Measurements from ENCODE around the gene MACROD1.

MACROD1 gene

GRCh38 chr11:64073542-64073941 lies 92.4 kb downstream of the MACROD1 start:
- DNase-seq (ENCODE audit: extremely low read depth, insufficient read length), result no peak
- no peak for TF ChIP-seq CTCF (IDR thresholded peaks at IDR 0.05; ENCODE audit: insufficient read depth, low read length, poor library complexity, severe bottlenecking)
- no peaks in the 10 kb centered on the region for H3K36me3 ChIP-seq (ENCODE audit: control insufficient read depth, insufficient read depth, low read length)
- no peak overlapping the region for H3K4me3 ChIP-seq (replicated peaks; ENCODE audit: low read depth, low read length)
- no peaks in the 10 kb centered on the region; the same call in 1 of the 2 replicates for H3K27me3 ChIP-seq (replicated peaks; ENCODE audit: control insufficient read depth, insufficient read depth, low read length)

GRCh38 chr11:64072871-64073270 lies 93.0 kb downstream of the MACROD1 start:
- no peak for DNase-seq (ENCODE audit: extremely low read depth, insufficient read length)
- H3K27me3 ChIP-seq (replicated peaks; ENCODE audit: control insufficient read depth, insufficient read depth, low read length), result no peaks in the 10 kb centered on the region; the same call in 1 of the 2 replicates
- no peaks in the 10 kb centered on the region for H3K36me3 ChIP-seq (ENCODE audit: control insufficient read depth, insufficient read depth, low read length)
- H3K4me3 ChIP-seq (replicated peaks; ENCODE audit: low read depth, low read length), result no peak overlapping the region
- no peak for TF ChIP-seq CTCF (IDR thresholded peaks at IDR 0.05; ENCODE audit: insufficient read depth, low read length, poor library complexity, severe bottlenecking)

- Histone ChIP-seq H3K27me3 (replicated peaks; ENCODE audit: control insufficient read depth, insufficient read depth, low read length) (no peaks in the 10 kb centered on the region; the same call in 1 of the 2 replicates), H3K4me3 (replicated peaks; ENCODE audit: low read depth, low read length) (no peak overlapping the region), H3K36me3 (ENCODE audit: control insufficient read depth, insufficient read depth, low read length) (no peaks in the 10 kb centered on the region)
- DNase-seq (ENCODE audit: extremely low read depth, insufficient read length), result no peak
- TF ChIP-seq CTCF (IDR thresholded peaks at IDR 0.05; ENCODE audit: insufficient read depth, low read length, poor library complexity, severe bottlenecking), result no peak
These were observed 93.5 kb downstream of the MACROD1 start for GRCh38 chr11:64072403-64072802.

- no peak for TF ChIP-seq CTCF (IDR thresholded peaks at IDR 0.05; ENCODE audit: insufficient read depth, low read length, poor library complexity, severe bottlenecking)
- Histone ChIP-seq H3K4me3 (replicated peaks; ENCODE audit: low read depth, low read length) (no peak overlapping the region), H3K36me3 (ENCODE audit: control insufficient read depth, insufficient read depth, low read length) (no peaks in the 10 kb centered on the region), H3K27me3 (replicated peaks; ENCODE audit: control insufficient read depth, insufficient read depth, low read length) (no peaks in the 10 kb centered on the region; the same call in 1 of the 2 replicates)
- no peak for DNase-seq (ENCODE audit: extremely low read depth, insufficient read length)
These were observed 94.1 kb downstream of the MACROD1 start for GRCh38 chr11:64071849-64072248.

- no peak for DNase-seq (ENCODE audit: extremely low read depth, insufficient read length)
These were observed 95.6 kb downstream of the MACROD1 start for GRCh38 chr11:64070314-64070681.

More at GRCh38 chr11:64070314-64070681, 95.6 kb downstream of the MACROD1 start:
- no peak for TF ChIP-seq CTCF (IDR thresholded peaks at IDR 0.05; ENCODE audit: insufficient read depth, low read length, poor library complexity, severe bottlenecking)
- H3K27me3 ChIP-seq (replicated peaks; ENCODE audit: control insufficient read depth, insufficient read depth, low read length), result no peaks in the 10 kb centered on the region; the same call in 1 of the 2 replicates
- H3K4me3 ChIP-seq (replicated peaks; ENCODE audit: low read depth, low read length), result no peak overlapping the region
- no peaks in the 10 kb centered on the region for H3K36me3 ChIP-seq (ENCODE audit: control insufficient read depth, insufficient read depth, low read length)

Data from GM06990 (cell line).